ENCODE measurements around the gene OR4D1. TPM values are rescaled to one million over a fixed set of nuclear protein-coding genes. Genes with fewer than 3 reads are reported as not detected.

The OR4D1 gene
- total RNA-seq, 1 donor: not detected

GRCh38 chr17:58184986-58185761 lies 37.0 kb downstream of the OR4D1 start:
- peaks cover 17% of the 10 kb centered on the region for H3K27me3 ChIP-seq (ENCODE audit: insufficient read depth, low read length)
- H3K4me3 ChIP-seq (ENCODE audit: insufficient read depth, low read length): no peak overlapping the region
- no peak for TF ChIP-seq CTCF (IDR thresholded peaks at IDR 0.05; ENCODE audit: extremely low read depth, low read depth, low read length)
- no peaks in the 10 kb centered on the region for H3K9me3 ChIP-seq (ENCODE audit: low read depth, low read length)
- no peak for DNase-seq (ENCODE audit: insufficient read length, low spot score, missing footprints)
- no peak overlapping the region for H3K27ac ChIP-seq (ENCODE audit: low read depth, low read length)
- H3K4me1 ChIP-seq (ENCODE audit: insufficient read depth, low read length): peaks cover 7% of the 10 kb centered on the region
- no peaks in the 10 kb centered on the region for H3K79me2 ChIP-seq (ENCODE audit: insufficient read depth, low read length)
- H4K20me1 ChIP-seq (ENCODE audit: insufficient read depth, low read length): peaks cover 2% of the 10 kb centered on the region
- H2AFZ ChIP-seq (ENCODE audit: low read length): no peak overlapping the region
- H3K36me3 ChIP-seq (ENCODE audit: insufficient read depth, low read length): no peaks in the 10 kb centered on the region
- no peak overlapping the region for H3K4me2 ChIP-seq (ENCODE audit: insufficient read depth, low read length)

GRCh38 chr17:58186591-58186990 lies 38.4 kb downstream of the OR4D1 start:
- DNase-seq (ENCODE audit: insufficient read length, low spot score, missing footprints): no peak
- Histone ChIP-seq H3K79me2 (ENCODE audit: insufficient read depth, low read length) (no peaks in the 10 kb centered on the region), H3K4me3 (ENCODE audit: insufficient read depth, low read length) (no peak overlapping the region), H3K9me3 (ENCODE audit: low read depth, low read length) (no peaks in the 10 kb centered on the region), H2AFZ (ENCODE audit: low read length) (no peak overlapping the region), H3K4me1 (ENCODE audit: insufficient read depth, low read length) (peaks cover 9% of the 10 kb centered on the region), H3K4me2 (ENCODE audit: insufficient read depth, low read length) (no peak overlapping the region), H3K27me3 (ENCODE audit: insufficient read depth, low read length) (peaks cover 22% of the 10 kb centered on the region), H3K27ac (ENCODE audit: low read depth, low read length) (no peak overlapping the region), H4K20me1 (ENCODE audit: insufficient read depth, low read length) (peaks cover 4% of the 10 kb centered on the region), H3K36me3 (ENCODE audit: insufficient read depth, low read length) (no peaks in the 10 kb centered on the region)
- TF ChIP-seq CTCF (IDR thresholded peaks at IDR 0.05; ENCODE audit: extremely low read depth, low read depth, low read length): no peak

- Histone ChIP-seq H3K79me2 (ENCODE audit: insufficient read depth, low read length) (no peaks in the 10 kb centered on the region), H3K27me3 (ENCODE audit: insufficient read depth, low read length) (peaks cover 22% of the 10 kb centered on the region), H3K36me3 (ENCODE audit: insufficient read depth, low read length) (no peaks in the 10 kb centered on the region), H3K4me1 (ENCODE audit: insufficient read depth, low read length) (peaks cover 9% of the 10 kb centered on the region), H2AFZ (ENCODE audit: low read length) (no peak overlapping the region), H3K4me3 (ENCODE audit: insufficient read depth, low read length) (no peak overlapping the region), H3K9me3 (ENCODE audit: low read depth, low read length) (no peaks in the 10 kb centered on the region), H4K20me1 (ENCODE audit: insufficient read depth, low read length) (peaks cover 4% of the 10 kb centered on the region), H3K27ac (ENCODE audit: low read depth, low read length) (no peak overlapping the region), H3K4me2 (ENCODE audit: insufficient read depth, low read length) (no peak overlapping the region)
- no peak for DNase-seq (ENCODE audit: insufficient read length, low spot score, missing footprints)
- TF ChIP-seq CTCF (IDR thresholded peaks at IDR 0.05; ENCODE audit: extremely low read depth, low read depth, low read length): no peak
Measured at GRCh38 chr17:58187063-58187462, 38.9 kb downstream of the OR4D1 start.

- no peaks in the 10 kb centered on the region for H3K9me3 ChIP-seq (ENCODE audit: low read depth, low read length)
- no peak overlapping the region for H2AFZ ChIP-seq (ENCODE audit: low read length)
- no peaks in the 10 kb centered on the region for H3K79me2 ChIP-seq (ENCODE audit: insufficient read depth, low read length)
- H3K36me3 ChIP-seq (ENCODE audit: insufficient read depth, low read length): no peaks in the 10 kb centered on the region
- H3K4me3 ChIP-seq (ENCODE audit: insufficient read depth, low read length): no peak overlapping the region
- peaks cover 26% of the 10 kb centered on the region for H3K27me3 ChIP-seq (ENCODE audit: insufficient read depth, low read length)
- peaks cover 9% of the 10 kb centered on the region for H3K4me1 ChIP-seq (ENCODE audit: insufficient read depth, low read length)
- no peak overlapping the region for H3K27ac ChIP-seq (ENCODE audit: low read depth, low read length)
- no peak for TF ChIP-seq CTCF (IDR thresholded peaks at IDR 0.05; ENCODE audit: extremely low read depth, low read depth, low read length)
- peaks cover 4% of the 10 kb centered on the region for H4K20me1 ChIP-seq (ENCODE audit: insufficient read depth, low read length)
- no peak overlapping the region for H3K4me2 ChIP-seq (ENCODE audit: insufficient read depth, low read length)
- DNase-seq (ENCODE audit: insufficient read length, low spot score, missing footprints): no peak
Measured at GRCh38 chr17:58187675-58188074, 39.5 kb downstream of the OR4D1 start.

Data from osteoblast (primary cell).